GM21717 (cell line): ENCODE data around the gene APBB2.

Experiments
- ATAC-seq: cut with Tn5 transposase; IDR thresholded peaks from one replicate; pipeline ENCODE4 v1.9.1; 2021; ENCODE audit warnings: mild to moderate bottlenecking, moderate library complexity; ENCODE audit not compliant: unreplicated experiment

Gene APBB2

GRCh38 chr4:40789771-40790170 is 424.6 kb downstream of the APBB2 start:
- no peak for ATAC-seq

- no peak for ATAC-seq
These were observed 425.3 kb downstream of the APBB2 start for GRCh38 chr4:40789031-40789430.

- ATAC-seq = no peak
These were observed 426.0 kb downstream of the APBB2 start for GRCh38 chr4:40788331-40788730.

GRCh38 chr4:40785727-40786126 is 428.6 kb downstream of the APBB2 start:
- ATAC-seq = no peak

- ATAC-seq = no peak
These were observed 431.5 kb downstream of the APBB2 start for GRCh38 chr4:40782876-40783275.

GRCh38 chr4:40778090-40778489 is 436.3 kb downstream of the APBB2 start:
- ATAC-seq = no peak

- ATAC-seq = no peak
These were observed 445.1 kb downstream of the APBB2 start for GRCh38 chr4:40769266-40769665.

GRCh38 chr4:40763228-40763716 is 451.1 kb downstream of the APBB2 start:
- peak; percentile 99 for ATAC-seq
